Endothelial cell of umbilical vein (primary cell): ENCODE data around the gene EIF2B2. TPM values are rescaled to one million over a fixed set of nuclear protein-coding genes. Genes with fewer than 3 reads are reported as not detected.

Experiments used
- BruUV-seq: library from RNA; stranded (reverse); fragments of 400-500 nt; replicated peaks from 2 replicates; lab custom pipeline; 2021; lab: Mats Ljungman, UMichigan
- CTCF ChIA-PET: fragments of 300-600, 350-600 bp; sonication (Branson Sonifier 250); formaldehyde crosslinking; loops from one replicate; lab custom pipeline; 2021; ENCODE audit warnings: antibody characterized with exemption, inconsistent platforms; lab: Charles Lee
- POLR2A ChIA-PET: fragments of 300-600, 350-600 bp; sonication (Branson Sonifier 250); formaldehyde crosslinking; loops from one replicate; lab custom pipeline; 2021; ENCODE audit warnings: antibody characterized with exemption, inconsistent platforms; lab: Charles Lee
- DNase-seq: peaks from one replicate; pipeline ENCODE4 v3.0.0-alpha.2; 2011; ENCODE audit warnings: low read depth, low spot score
- FAIRE-seq: peaks from 2 replicates; lab custom pipeline; 2011; peaks lifted over from hg19 to GRCh38; lab: Jason Lieb, UNC
- H2AFZ ChIP-seq: 2 replicates; pipeline ENCODE4 v1.6.0; 2012; ENCODE audit warnings: low read depth, low read length, control low read depth, inconsistent platforms
- H3K27ac ChIP-seq: 2 replicates; pipeline ENCODE4 v1.5.1; 2011; ENCODE audit warnings: low read depth, mild to moderate bottlenecking, control low read depth, low read length, moderate library complexity; ENCODE audit not compliant: insufficient read depth
- H3K27me3 ChIP-seq, 2 experiments: 2 replicates each; pipeline versions ENCODE4 v1.6.0 to v1.6.1; 2011; ENCODE audit warnings: low read length in 2 of 2, mixed read lengths in 1 of 2; ENCODE audit not compliant: control insufficient read depth in 2 of 2, insufficient read depth in 2 of 2
- H3K36me3 ChIP-seq, 2 experiments: 2 replicates in 1 of 2; 3 replicates in 1 of 2; pipeline ENCODE4 v1.5.1; 2011; ENCODE audit warnings: low read length in 2 of 2, mild to moderate bottlenecking in 1 of 2, moderate library complexity in 1 of 2; ENCODE audit not compliant: control insufficient read depth in 2 of 2, insufficient read depth in 2 of 2; ENCODE audit errors: extremely low read depth in 1 of 2
- H3K4me1 ChIP-seq: 3 replicates; pipeline ENCODE4 v1.5.1; 2011; ENCODE audit warnings: mild to moderate bottlenecking, low read length; ENCODE audit not compliant: control insufficient read depth, insufficient read depth; ENCODE audit errors: extremely low read depth
- H3K4me2 ChIP-seq: 2 replicates; pipeline ENCODE4 v1.6.1; 2011; ENCODE audit warnings: low read length, control low read depth, mixed read lengths; ENCODE audit not compliant: insufficient read depth
- H3K4me3 ChIP-seq, 3 experiments: fragments of 200-600 bp in 1 of 3; sonication (generic), shearing (Covaris generic) in 1 of 3; replicated peaks in 1 of 3; 2 replicates each; pipeline ENCODE4 v1.5.1; 2011 to 2016; ENCODE audit warnings: control low read depth in 3 of 3, low read length in 3 of 3, mild to moderate bottlenecking in 2 of 3, inconsistent platforms in 1 of 3, low read depth in 1 of 3, moderate library complexity in 1 of 3; ENCODE audit not compliant: insufficient read depth in 1 of 3
- H3K79me2 ChIP-seq: 2 replicates; pipeline ENCODE4 v1.6.0; 2012; ENCODE audit warnings: low read length, inconsistent platforms; ENCODE audit not compliant: control insufficient read depth, insufficient read depth
- H3K9ac ChIP-seq: replicated peaks from 2 replicates; pipeline ENCODE3; 2011; ENCODE audit warnings: low read length, control low read depth; ENCODE audit not compliant: insufficient read depth; ENCODE audit errors: extremely low read depth
- H3K9me1 ChIP-seq: replicated peaks from 3 replicates; pipeline ENCODE4 v1.6.0; 2011; ENCODE audit warnings: mild to moderate bottlenecking, low read length; ENCODE audit not compliant: control insufficient read depth, insufficient read depth; ENCODE audit errors: extremely low read depth
- H3K9me3 ChIP-seq: replicated peaks from 2 replicates; pipeline ENCODE4 v1.5.1; 2012; ENCODE audit warnings: low read length, inconsistent platforms; ENCODE audit not compliant: control insufficient read depth, insufficient read depth
- H4K20me1 ChIP-seq: replicated peaks from 2 replicates; pipeline ENCODE3; 2011; ENCODE audit warnings: mild to moderate bottlenecking, low read length; ENCODE audit not compliant: control insufficient read depth, insufficient read depth; ENCODE audit errors: extremely low read depth
- EZH2 ChIP-seq: IDR thresholded peaks from 2 replicates; pipeline ENCODE4 v1.6.1; 2012; ENCODE audit warnings: borderline replicate concordance, low read depth, mild to moderate bottlenecking, moderate library complexity, low read length, inconsistent platforms; ENCODE audit not compliant: severe bottlenecking
- FOS ChIP-seq: IDR thresholded peaks from 2 replicates; pipeline ENCODE4 v1.6.1; 2011; ENCODE audit warnings: mild to moderate bottlenecking, low read length, moderate library complexity, borderline replicate concordance; ENCODE audit not compliant: insufficient read depth
- GATA2 ChIP-seq: IDR thresholded peaks from 2 replicates; pipeline ENCODE4 v1.7.0; 2011; ENCODE audit warnings: low read depth, mild to moderate bottlenecking, moderate library complexity, mixed read lengths, low read length; ENCODE audit not compliant: insufficient read length, insufficient read depth
- JUN ChIP-seq: IDR thresholded peaks from 2 replicates; pipeline ENCODE4 v1.6.1; 2011; ENCODE audit warnings: borderline replicate concordance, low read depth; ENCODE audit not compliant: insufficient read length, insufficient read depth
- MYC ChIP-seq: IDR thresholded peaks from one replicate; pipeline ENCODE4 v1.6.1; 2011; ENCODE audit warnings: mild to moderate bottlenecking, low read depth, low read length
- POLR2A ChIP-seq: IDR thresholded peaks from 2 replicates; pipeline ENCODE4 v1.6.1; 2012; ENCODE audit warnings: low read depth, mild to moderate bottlenecking, control low read depth, low read length
- POLR2AphosphoS5 ChIP-seq: IDR thresholded peaks from 2 replicates; pipeline ENCODE4 v1.6.1; 2012; ENCODE audit warnings: low read depth, mild to moderate bottlenecking, control low read depth, low read length, moderate library complexity; ENCODE audit not compliant: insufficient read depth
- dilution Hi-C: fragments of 300-500 bp; cut with MboI; formaldehyde crosslinking; loops from one replicate; pipeline ENCODE4 v1.15.0; 2019; ENCODE audit warnings: low sequenced_read_pairs; ENCODE audit not compliant: extremely low pct_ligation_motif_present
- intact Hi-C: fragments of 100-400 bp; cut with micrococcal nuclease; formaldehyde crosslinking; loops from one replicate; pipeline ENCODE4 v1.10.0; 2022
- polyA plus RNA-seq, 4 experiments: library from polyadenylated mRNA; depleted of rRNA in 3 of 4; stranded (reverse) in 3 of 4; unstranded in 1 of 4; fragments of >200 nt; gene quantifications; 2 replicates each; pipeline versions ENCODE4 v1.2.1 to v1.2.3, GENCODE V29; 2011 to 2012; ENCODE audit warnings: missing spikeins in 1 of 4
- total RNA-seq: library from RNA; stranded (reverse); gene quantifications from 2 replicates; pipeline ENCODE4 v1.2.3, GENCODE V29; 2021
- TF ChIP-seq, protein P1 (sequence below): IDR thresholded peaks from 2 replicates; pipeline ENCODE4 v1.6.1; 2011; ENCODE audit not compliant: insufficient read depth, insufficient read length
- TF ChIP-seq, protein P2 (sequence below), 2 donors: IDR thresholded peaks; 1 replicate in 1 of 2; 2 replicates in 1 of 2; pipeline ENCODE4 v1.5.1; 2011; ENCODE audit warnings: low read length in 2 of 2, mild to moderate bottlenecking in 2 of 2, moderate library complexity in 2 of 2, control low read depth in 1 of 2, inconsistent platforms in 1 of 2, low read depth in 1 of 2; ENCODE audit not compliant: insufficient read depth in 1 of 2; ENCODE audit errors: extremely low read depth in 1 of 2

EIF2B2 gene
- total and polyA plus RNA-seq, 2 donors (not counting 3 experiments of a cell fraction or from before 2014, with no cell fraction given): 97.0 to 143 TPM

DNA sequence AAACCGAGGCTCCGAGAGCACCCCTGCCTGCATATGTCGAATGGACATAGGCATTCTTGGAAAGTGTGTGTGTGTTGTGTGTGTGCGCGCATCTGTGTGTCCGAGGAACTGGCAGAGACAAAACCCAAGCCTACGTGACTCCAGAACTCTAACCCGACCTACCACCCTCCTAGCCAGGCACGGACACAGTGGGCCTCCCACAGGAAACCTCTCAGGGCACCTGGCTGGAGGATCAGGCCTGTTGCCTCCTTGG lies 46.8 kb upstream of the EIF2B2 start:
- CTCF ChIA-PET: interaction anchor here (1.0 to 2.2 kb wide), 7 partner anchors 9 to 133 kb away, joined by 4 to 14 read pairs (median 5); partner anchors contain the start of gene RPS6KL1
- peak overlapping the region; percentile 78 for H2AFZ ChIP-seq
- intact Hi-C loops: no loop called here

More for the DNA sequence above, 46.8 kb upstream of the EIF2B2 start:
- Histone ChIP-seq H3K4me3 (peak overlapping the region; percentile 24 to 94 (median 84)), H3K79me2 (peaks cover 44% of the 10 kb centered on the region), H3K9ac (peak overlapping the region; percentile 86), H3K36me3 (peaks cover 6 to 9% of the 10 kb centered on the region in 2 experiments), H4K20me1 (no peaks in the 10 kb centered on the region), H3K4me2 (peak overlapping the region; percentile 53), H3K27me3 (no peaks in the 10 kb centered on the region), H3K4me1 (peaks cover 39% of the 10 kb centered on the region), H3K9me1 (no peaks in the 10 kb centered on the region), H3K27ac (peak overlapping the region; percentile 53), H3K9me3 (no peaks in the 10 kb centered on the region)
- DNase-seq: no peak
- TF ChIP-seq, protein P1, sequence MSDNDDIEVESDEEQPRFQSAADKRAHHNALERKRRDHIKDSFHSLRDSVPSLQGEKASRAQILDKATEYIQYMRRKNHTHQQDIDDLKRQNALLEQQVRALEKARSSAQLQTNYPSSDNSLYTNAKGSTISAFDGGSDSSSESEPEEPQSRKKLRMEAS: no peak
- TF ChIP-seq POLR2AphosphoS5 (no peak), EZH2 (no peak), JUN (no peak), FOS (no peak), MYC (no peak), POLR2A (no peak), GATA2 (no peak)
- TF ChIP-seq, protein P2, sequence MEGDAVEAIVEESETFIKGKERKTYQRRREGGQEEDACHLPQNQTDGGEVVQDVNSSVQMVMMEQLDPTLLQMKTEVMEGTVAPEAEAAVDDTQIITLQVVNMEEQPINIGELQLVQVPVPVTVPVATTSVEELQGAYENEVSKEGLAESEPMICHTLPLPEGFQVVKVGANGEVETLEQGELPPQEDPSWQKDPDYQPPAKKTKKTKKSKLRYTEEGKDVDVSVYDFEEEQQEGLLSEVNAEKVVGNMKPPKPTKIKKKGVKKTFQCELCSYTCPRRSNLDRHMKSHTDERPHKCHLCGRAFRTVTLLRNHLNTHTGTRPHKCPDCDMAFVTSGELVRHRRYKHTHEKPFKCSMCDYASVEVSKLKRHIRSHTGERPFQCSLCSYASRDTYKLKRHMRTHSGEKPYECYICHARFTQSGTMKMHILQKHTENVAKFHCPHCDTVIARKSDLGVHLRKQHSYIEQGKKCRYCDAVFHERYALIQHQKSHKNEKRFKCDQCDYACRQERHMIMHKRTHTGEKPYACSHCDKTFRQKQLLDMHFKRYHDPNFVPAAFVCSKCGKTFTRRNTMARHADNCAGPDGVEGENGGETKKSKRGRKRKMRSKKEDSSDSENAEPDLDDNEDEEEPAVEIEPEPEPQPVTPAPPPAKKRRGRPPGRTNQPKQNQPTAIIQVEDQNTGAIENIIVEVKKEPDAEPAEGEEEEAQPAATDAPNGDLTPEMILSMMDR (IDR thresholded peaks at IDR 0.05; ENCODE audit: extremely low read depth in 1 of 2, insufficient read depth in 1 of 2, low read depth in 1 of 2, low read length in 2 of 2): no peak
- POLR2A ChIA-PET: interaction anchor here (0.7 to 2.6 kb wide), 15 partner anchors 9 to 114 kb away, joined by 3 to 20 read pairs (median 6); partner anchors contain the start of genes ACYP1, EIF2B2, RPS6KL1 and ZC2HC1C
- dilution Hi-C loops: no loop called here
- TSS peak; percentile 51 for BruUV-seq
- no peak for FAIRE-seq
